Progenitor cell of endocrine pancreas (in vitro differentiated cells): ENCODE measurements around the gene COPS3. TPM values are rescaled to one million over a fixed set of nuclear protein-coding genes. Genes with fewer than 3 reads are reported as not detected.

ENCODE experiments used
- DNase-seq: peaks from one replicate; pipeline ENCODE4 v3.0.0; 2021; ENCODE audit warnings: low spot score; ENCODE audit not compliant: unreplicated experiment
- H3K27ac Mint-ChIP-seq: 2 replicates; pipeline ENCODE4 v1.8.0; 2021; ENCODE audit warnings: mild to moderate bottlenecking, moderate library complexity, mixed read lengths
- H3K27me3 Mint-ChIP-seq: 2 replicates; pipeline ENCODE4 v1.8.0; 2021; ENCODE audit warnings: mixed read lengths
- H3K36me3 Mint-ChIP-seq: 2 replicates; pipeline ENCODE4 v1.8.0; 2022; ENCODE audit warnings: mixed read lengths; ENCODE audit not compliant: insufficient read depth
- H3K4me1 Mint-ChIP-seq: 2 replicates; pipeline ENCODE4 v1.8.0; 2021; ENCODE audit warnings: low read depth, mixed read lengths
- H3K4me3 Mint-ChIP-seq: 2 replicates; pipeline ENCODE4 v1.8.0; 2021; ENCODE audit warnings: low read depth, mild to moderate bottlenecking, moderate library complexity, mixed read lengths
- H3K9me3 Mint-ChIP-seq: 2 replicates; pipeline ENCODE4 v1.8.0; 2021; ENCODE audit warnings: low read depth, mixed read lengths
- long read RNA-seq: library from polyadenylated mRNA; unstranded; transcript quantifications from one replicate; pipeline ENCODE4 v2.0.0, GENCODE V29; 2020
- total RNA-seq: library from RNA; stranded (reverse); gene quantifications from 2 replicates; pipeline ENCODE4 v1.2.1, GENCODE V29; 2021
- TF ChIP-seq, protein P1 (sequence below): fragments of 200-600 bp; sonication (generic); IDR thresholded peaks from one replicate; pipeline ENCODE4 v1.5.0; 2021; ENCODE audit warnings: antibody characterized with exemption, mild to moderate bottlenecking; ENCODE audit not compliant: unreplicated experiment

The COPS3 gene
- total RNA-seq, result 61.5 and 63.6 TPM in 2 replicates
- long read RNA-seq, transcript COPS3-201 (12 exons, 1,641 nt), result major isoform, 281 of 378 reads
- long read RNA-seq, partial matches to known transcripts, result 12 of 378 reads
- long read RNA-seq, other reads (novel, unspliced or antisense), result 83 of 378 reads

DNA sequence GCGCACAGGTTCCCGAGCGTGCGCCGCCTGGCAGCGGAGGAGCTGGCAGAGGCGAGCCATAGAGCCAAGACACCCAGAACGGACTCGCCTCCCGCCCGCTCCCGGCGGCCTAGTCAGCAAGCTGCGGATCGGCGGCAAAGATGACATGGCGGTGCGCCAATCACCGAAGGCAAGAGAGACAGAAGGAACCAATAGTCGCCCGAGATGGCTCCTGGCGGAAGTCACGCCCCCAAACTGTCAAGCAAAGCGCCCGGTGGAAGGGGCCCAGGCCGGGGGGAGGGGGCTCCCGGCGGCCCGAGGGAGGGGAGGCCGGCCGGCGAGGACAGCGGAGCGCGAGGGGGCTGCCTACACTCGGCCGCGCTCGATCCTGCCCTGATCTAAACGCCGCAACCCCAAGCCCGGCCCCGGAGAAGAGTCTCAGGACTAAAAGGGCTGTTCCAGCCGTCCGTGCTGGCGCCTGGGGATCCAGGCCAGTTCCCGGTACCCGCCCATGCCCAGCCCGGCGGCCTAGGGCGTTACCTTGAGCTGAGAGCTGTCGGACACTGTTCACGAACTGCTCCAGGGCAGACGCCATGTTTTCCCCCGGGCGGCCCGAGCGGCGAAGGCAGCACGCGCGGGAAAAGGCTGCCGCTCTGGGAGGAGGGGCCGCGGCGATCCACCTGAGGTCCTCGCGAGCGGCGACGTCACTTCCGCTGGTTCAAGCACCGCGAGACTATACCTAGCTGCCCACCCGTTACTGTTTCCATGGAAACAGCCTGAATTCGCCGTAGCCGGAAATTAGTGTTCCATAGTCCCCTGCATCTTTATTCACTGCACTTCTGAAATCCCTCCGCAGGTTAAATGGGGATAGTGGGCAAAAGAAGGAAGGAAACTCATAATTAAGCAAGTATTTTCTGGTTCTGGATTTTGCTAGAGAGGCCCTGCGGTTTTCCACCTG, at the start of gene COPS3:
TSS of gene COPS3 (minus strand) at position 634 of the 937 bp plus-strand sequence. CDS start at position 574, 60 bp downstream.
- Mint-ChIP-seq H3K27me3 (peaks cover 3% of the 10 kb centered on the region), H3K27ac (peak within 1 kb of the TSS; percentile 95), H3K9me3 (no peaks in the 10 kb centered on the region), H3K36me3 (no peaks in the 10 kb centered on the region), H3K4me3 (peak within 1 kb of the TSS; percentile 81), H3K4me1 (peaks cover 20% of the 10 kb centered on the region)
- peak; percentile 86 for DNase-seq
- TF ChIP-seq, protein P1, sequence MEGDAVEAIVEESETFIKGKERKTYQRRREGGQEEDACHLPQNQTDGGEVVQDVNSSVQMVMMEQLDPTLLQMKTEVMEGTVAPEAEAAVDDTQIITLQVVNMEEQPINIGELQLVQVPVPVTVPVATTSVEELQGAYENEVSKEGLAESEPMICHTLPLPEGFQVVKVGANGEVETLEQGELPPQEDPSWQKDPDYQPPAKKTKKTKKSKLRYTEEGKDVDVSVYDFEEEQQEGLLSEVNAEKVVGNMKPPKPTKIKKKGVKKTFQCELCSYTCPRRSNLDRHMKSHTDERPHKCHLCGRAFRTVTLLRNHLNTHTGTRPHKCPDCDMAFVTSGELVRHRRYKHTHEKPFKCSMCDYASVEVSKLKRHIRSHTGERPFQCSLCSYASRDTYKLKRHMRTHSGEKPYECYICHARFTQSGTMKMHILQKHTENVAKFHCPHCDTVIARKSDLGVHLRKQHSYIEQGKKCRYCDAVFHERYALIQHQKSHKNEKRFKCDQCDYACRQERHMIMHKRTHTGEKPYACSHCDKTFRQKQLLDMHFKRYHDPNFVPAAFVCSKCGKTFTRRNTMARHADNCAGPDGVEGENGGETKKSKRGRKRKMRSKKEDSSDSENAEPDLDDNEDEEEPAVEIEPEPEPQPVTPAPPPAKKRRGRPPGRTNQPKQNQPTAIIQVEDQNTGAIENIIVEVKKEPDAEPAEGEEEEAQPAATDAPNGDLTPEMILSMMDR, result no peak

DNA sequence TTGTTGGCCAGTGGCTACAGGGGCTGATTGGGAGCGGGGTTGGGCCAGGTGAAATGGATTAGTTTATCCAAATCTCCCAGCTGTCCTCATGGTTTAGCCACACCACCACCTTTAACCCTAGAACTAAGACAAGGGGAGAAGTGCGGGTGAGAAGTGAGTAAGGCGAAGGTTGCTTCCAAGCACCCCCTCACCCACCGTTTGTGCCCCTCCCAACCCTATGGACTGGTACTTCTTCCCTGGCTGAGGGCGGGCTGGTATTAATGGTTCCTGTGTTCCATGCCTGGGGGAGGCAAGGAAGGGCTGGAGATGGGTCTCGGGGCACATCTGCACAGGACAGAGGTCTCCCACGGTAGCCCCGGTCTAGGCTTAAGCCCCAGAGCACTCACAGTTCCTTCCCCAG, 47.2 kb upstream of the COPS3 start:
- H3K36me3 Mint-ChIP-seq, result no peaks in the 10 kb centered on the region

DNA sequence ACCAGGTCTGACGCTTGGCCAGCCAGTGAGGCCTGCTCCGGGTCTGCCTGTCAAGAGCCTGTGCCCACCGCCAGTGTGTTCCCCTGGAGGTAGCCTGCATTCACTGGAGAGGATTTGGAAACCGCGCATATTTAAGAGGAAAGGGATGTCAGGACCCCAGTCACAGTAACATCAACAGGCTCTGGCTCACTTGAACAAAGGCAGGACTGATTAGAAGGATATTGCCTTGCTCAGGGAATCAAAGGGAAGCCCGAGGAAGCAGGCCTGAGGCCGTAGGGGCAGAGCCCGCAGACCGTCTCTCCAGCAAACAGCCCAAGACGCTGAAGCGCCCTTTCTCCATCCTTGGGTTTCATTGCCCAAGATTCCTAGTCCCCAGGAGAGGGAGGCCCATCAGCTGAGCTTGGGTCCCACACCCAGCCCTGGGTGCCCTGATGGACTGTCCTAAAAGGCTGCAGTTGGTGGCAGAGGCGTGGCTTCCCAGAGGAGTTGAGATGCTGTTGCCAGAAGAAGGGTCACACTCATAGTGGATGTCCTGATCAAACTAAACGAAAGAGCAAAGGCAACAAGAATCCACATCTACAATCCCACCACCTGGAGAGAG, 45.3 kb upstream of the COPS3 start:
- H3K9me3 Mint-ChIP-seq, result no peaks in the 10 kb centered on the region
- H3K4me3 Mint-ChIP-seq, result no peak overlapping the region
- H3K27ac Mint-ChIP-seq, result no peak overlapping the region
- TF ChIP-seq, protein P1, result no peak
- H3K36me3 Mint-ChIP-seq, result no peaks in the 10 kb centered on the region
- H3K4me1 Mint-ChIP-seq, result no peaks in the 10 kb centered on the region
- H3K27me3 Mint-ChIP-seq, result no peaks in the 10 kb centered on the region
- DNase-seq, result no peak

More for the DNA sequence above, 47.2 kb upstream of the COPS3 start:
- H3K27ac Mint-ChIP-seq, result no peak overlapping the region
- H3K27me3 Mint-ChIP-seq, result no peaks in the 10 kb centered on the region
- TF ChIP-seq, protein P1, result no peak
- no peaks in the 10 kb centered on the region for H3K4me1 Mint-ChIP-seq
- no peak for DNase-seq
- no peak overlapping the region for H3K4me3 Mint-ChIP-seq
- no peaks in the 10 kb centered on the region for H3K9me3 Mint-ChIP-seq

DNA sequence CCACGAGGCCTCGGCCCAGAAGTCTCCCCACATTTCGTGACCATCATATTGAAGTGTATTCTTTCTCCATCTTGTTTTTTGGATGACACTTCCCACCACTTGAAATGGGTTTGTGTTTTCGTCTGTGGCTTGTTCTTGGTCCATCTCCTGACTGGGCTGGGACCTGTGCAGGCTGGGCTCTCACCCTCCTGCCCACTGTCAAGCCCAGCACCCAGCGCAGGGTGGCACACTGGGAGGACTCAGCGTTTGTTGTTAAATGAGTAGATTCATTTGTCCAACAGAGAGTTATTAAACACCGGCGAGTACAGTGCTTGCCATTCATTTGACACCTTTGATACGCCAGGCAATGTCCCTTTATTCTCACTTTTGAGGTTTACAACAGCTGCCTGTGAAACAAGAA, 44.8 kb upstream of the COPS3 start:
- TF ChIP-seq, protein P1, result no peak
- no peak overlapping the region for H3K27ac Mint-ChIP-seq
- H3K27me3 Mint-ChIP-seq, result no peaks in the 10 kb centered on the region

DNA sequence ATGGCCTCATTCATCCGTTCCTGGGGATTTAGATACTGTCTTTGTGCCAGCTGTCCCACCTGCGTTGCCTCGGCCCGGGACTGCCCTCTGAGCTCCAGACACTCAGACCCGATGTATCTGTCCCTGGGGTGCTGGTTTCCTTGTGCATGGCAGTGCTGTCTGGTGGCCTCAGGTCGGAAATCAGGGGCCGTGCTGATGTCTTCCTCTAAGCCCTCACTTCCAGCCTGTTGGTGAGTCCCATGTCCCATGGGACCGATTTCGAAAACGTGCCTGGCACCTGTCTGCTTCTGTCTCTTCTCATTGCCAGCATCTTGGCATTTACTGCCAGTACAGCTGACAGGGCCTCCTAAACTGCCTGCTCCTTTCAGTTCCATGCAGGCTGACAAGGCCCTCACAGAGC, 44.2 kb upstream of the COPS3 start:
- H3K4me1 Mint-ChIP-seq, result no peaks in the 10 kb centered on the region
- no peaks in the 10 kb centered on the region for H3K9me3 Mint-ChIP-seq
- no peaks in the 10 kb centered on the region for H3K36me3 Mint-ChIP-seq
- H3K27ac Mint-ChIP-seq, result no peak overlapping the region
- H3K4me3 Mint-ChIP-seq, result no peak overlapping the region
- TF ChIP-seq, protein P1, result no peak
- no peak for DNase-seq
- no peaks in the 10 kb centered on the region for H3K27me3 Mint-ChIP-seq

More for the DNA sequence above, 44.8 kb upstream of the COPS3 start:
- DNase-seq, result no peak
- H3K36me3 Mint-ChIP-seq, result no peaks in the 10 kb centered on the region
- H3K4me1 Mint-ChIP-seq, result no peaks in the 10 kb centered on the region
- H3K4me3 Mint-ChIP-seq, result no peak overlapping the region
- H3K9me3 Mint-ChIP-seq, result no peaks in the 10 kb centered on the region
